HG02981 (cell line): ENCODE measurements around the gene SAP30L.

Source experiments
- ATAC-seq: cut with Tn5 transposase; IDR thresholded peaks from one replicate; pipeline ENCODE4 v1.9.1; 2021; ENCODE audit warnings: mild to moderate bottlenecking, moderate library complexity; ENCODE audit not compliant: unreplicated experiment

Gene SAP30L

DNA sequence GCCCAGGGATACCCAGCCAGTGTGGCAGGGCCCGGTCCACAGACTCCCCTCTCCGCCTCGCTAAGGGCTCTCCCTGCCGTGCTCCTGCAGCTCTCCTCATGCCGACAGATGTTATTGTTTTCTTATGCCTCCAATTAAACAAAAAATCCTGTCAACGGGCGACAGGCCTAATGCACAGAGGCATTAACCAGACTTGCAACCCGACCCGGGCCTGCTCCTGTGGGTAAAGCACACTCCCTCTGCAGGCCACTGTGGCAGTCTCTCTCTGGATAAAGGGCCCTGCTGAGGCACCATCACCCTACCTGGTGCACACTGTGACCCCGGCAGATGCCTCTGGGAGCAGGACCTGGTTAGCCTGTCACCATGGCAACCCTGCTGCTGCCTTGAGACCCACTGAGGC, 59.8 kb downstream of the SAP30L start:
- no peak for ATAC-seq

DNA sequence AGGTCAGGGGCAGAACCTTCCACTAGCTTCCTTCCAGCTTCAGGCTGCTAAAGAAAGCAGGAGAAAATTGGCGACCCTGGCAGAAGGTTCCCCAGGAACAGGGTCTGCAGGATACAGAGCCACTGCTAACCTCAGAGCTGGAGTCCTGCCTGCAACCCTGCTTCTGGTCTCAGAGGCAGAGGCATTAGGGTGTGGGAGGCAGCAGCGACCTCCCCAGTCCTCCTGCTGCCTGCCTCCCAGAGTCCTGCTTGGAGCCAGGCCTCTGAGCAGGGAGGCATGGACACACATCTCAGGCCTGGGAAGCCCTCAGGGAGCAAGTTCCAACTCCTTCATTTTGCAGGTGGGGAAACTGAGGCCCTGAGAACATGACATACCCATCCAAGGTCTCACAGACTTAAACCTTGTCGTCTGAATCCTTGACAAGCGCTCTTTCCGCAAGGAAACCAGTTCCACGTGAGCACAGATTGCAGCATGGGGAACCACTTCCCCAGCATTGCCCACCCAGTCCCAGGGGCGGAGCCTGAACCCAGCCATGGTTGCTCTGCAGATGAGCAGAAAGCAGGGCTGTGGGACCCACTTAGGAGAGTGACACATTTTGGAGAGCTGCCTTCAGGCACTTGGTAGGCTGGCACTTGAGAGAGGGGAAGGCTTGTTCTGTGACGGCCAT, 60.4 kb downstream of the SAP30L start:
- no peak for ATAC-seq

DNA sequence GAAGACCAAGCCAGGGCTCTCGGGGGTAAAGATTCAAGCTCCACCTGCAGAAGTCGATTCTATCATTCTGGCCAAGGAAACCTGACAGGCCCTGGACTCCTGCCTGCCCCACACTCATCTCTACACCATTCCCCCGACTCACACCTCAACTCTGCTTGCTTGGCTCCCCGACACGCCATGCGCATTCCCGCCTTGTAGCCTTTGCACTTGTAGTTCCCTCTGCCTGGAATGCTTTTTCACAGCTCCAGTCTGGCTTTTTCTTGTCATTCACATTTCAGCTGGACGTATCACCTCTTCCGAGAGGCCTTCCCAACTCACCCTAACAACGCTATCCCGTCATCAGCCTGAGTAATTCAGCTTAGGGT, 60.9 kb downstream of the SAP30L start:
- ATAC-seq: no peak

DNA sequence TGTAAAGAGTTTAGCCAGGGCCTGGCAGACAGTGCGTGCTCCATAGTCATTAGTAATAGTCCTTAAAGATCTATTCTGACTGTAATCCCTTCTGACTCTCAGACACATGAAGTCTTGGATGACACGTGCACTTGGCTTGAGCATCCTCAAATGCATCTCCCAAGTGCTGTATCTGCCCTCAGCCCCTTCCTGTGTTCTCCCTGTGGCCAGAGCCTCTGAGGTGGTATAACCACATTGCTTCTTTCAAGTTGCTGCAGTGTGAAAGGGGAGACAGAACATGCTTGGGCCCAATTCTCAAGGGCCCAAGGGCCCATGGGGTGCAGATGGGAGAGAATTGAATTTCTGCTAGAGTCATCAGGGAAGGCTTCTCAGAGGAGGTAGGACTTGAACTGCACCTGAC, 62.3 kb downstream of the SAP30L start:
- ATAC-seq: no peak

DNA sequence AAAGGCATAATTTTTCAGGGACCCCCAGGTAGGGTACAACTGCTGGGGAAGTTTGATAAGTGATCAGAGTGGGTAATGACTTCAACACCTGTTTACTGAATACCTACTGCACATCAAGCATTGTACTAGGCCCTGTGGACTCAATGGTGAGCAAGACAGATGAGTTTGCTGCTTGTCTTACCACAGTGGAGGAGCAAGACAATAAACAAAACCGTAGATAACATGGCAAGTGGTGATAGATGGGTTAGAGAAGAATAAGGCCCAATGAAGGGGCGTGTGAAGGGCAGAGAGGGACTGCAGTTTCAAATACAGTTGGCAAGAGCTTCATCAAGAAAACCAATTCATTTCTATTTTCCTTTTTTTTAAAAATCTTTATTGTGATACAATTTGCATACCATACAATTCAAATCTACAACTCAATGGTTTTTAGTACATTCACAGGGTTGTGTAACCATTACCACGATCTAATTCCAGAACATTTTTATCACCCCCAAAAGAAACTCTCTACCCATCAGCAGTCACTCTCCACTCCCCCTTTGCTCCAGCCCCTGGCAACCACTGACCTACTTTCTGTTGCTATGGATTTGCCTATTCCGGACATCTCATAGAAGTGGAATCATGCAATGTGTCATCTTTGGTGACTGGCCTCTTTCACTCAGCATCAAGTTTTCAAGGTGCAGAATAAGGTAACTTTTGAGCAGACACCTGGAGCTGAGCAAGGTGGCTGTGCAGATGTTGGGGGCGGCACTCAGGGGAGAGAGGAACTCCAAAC, 64.2 kb downstream of the SAP30L start:
- no peak for ATAC-seq
